HTERT RPE-1 (cell line): ENCODE measurements around the gene CD58.

ENCODE experiments used
- in situ Hi-C: fragments of 300-500 bp; cut with MboI; formaldehyde crosslinking; loops from 4 replicates; pipeline ENCODE4 v1.14.3; 2020; ENCODE audit warnings: low sequenced_read_pairs

CD58 gene

DNA sequence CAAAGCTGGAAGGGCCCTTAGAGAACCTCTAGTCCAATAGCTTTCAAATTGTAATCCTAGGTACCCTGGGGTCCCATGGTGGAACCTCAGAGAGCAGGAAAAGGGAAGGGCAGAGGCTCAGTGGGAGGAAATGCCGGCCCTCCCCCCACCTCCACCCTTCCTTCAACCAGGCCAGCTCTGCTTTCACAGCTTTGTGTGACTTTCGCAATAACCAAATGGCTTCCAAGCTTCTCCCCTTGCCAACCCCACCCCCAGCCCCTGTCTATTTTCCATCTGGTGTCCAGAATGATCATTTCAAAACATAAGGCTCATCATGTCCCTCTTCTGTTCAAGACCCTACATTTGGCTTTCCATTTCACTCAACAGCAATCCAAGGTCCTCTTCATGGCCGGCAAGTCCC, 74.4 kb downstream of the CD58 start:
- in situ Hi-C loops = no loop called here

GRCh38 chr1:116495535-116495934, 75.3 kb downstream of the CD58 start:
- in situ Hi-C loops = no loop called here

GRCh38 chr1:116494745-116495144, 76.1 kb downstream of the CD58 start:
- in situ Hi-C loops = no loop called here

- in situ Hi-C loops = no loop called here
Observed at GRCh38 chr1:116494353-116494692, 76.5 kb downstream of the CD58 start.

- in situ Hi-C loops = no loop called here
Observed at GRCh38 chr1:116493484-116494352, 77.1 kb downstream of the CD58 start.

DNA sequence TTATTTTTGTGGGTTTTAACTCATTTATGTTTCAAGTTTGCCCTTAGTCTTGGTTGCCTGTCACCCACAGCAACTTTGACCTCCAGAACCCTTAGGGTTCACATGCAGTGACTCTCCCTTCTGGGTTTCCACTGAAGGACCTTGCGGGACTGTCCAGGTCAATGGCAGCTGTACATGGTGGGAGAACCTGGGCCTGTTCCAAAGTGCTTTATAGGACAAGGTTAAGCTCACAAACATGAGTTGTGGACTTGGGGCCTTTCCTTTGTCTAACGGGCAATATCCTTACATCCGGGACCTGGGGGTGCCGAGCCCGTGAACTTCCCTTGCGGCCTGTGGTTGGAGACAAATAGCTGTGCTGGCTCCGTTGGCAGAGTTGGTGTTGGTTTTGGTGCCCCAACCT, 77.8 kb downstream of the CD58 start:
- in situ Hi-C loops = no loop called here

GRCh38 chr1:116492358-116492811, 78.4 kb downstream of the CD58 start:
- in situ Hi-C loops = no loop called here

DNA sequence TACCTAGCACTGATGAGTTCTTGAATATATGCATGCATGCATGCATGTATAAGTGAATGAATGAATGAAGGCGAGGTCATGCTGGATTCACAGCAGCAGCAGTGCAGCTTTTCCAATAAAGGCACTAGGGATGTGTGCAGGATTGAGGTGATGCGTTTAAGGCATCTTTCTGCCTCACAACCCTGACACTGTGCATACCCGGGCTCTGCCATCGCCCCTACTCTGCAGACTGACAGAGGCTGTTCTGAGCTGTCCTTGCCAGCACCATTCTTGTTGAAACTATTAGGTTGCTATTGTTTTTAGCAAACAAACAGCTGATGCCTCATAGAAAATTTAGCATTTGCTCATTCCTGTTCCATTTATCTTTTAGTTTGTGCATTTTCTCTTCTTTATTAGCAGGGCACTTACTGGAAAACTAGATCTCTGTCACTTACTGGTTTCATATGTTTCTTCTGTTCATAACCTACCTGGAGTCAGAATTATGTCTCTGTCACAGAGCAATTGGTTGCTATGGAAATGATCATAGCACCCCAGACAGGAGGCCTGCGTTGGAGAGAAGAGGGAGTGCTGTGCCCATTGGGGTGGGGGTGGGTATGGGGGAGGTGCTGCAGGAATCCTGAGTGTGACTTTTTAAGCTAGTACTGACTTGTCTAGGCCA, 79.0 kb downstream of the CD58 start:
- in situ Hi-C loops = no loop called here

DNA sequence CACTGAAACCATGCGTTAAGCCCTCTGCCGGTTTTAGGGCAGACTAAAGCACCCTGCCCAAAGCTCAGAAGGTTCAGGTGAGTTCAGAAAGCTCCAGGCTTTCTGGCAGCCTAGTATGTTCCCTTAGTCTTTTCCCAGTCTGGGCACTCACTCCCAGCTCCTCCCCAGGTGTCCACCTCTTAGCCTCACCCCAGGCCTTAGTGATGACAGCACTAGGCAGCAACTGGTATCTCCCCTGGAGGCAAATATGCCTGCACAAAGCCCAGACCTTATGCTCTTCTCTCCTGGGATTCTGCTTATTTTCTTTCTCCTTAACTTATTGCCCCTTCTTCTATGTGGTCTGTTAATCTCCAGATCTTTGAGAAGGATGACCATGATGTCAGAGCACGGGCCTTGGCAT, 80.2 kb downstream of the CD58 start:
- in situ Hi-C loops = no loop called here

GRCh38 chr1:116489231-116489697, 81.6 kb downstream of the CD58 start:
- in situ Hi-C loops = no loop called here

DNA sequence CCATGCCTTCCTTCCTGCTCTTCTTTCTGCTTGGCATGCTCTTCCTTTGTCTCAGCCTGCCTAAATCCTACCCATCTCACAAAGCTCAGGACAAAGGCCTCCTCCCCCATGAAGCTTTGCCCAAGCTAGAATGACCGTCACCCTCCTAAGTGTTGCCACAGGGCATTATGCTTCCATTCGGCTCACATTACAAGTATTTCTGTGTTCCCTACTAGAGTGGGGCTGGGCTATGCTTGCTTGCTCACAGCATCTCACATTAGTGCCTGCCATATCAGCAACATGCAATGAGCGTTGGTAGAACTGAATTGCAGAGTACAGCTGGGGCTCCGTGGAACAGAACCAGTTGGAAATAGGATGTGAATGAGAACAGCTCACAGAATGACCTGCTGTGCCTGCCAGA, 82.8 kb downstream of the CD58 start:
- in situ Hi-C loops = no loop called here

DNA sequence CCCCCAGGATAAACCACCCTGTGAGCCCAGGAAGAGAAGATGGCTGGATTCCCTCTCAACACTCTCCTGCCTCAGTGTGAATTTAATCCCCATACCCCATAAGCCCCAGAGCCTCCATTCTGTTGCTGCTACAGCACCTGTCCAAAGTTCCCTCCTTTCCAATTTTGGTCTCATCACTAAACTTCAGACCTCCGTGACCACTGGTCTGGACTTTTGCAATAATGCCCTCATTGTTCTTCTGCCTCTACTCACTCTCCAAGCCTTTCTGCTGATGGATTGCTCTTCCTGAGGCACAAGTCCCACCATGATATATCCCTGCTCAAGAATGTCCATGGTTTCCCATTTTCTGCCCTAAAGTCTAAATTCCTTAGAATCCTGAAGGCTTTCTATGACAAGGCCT, 83.2 kb downstream of the CD58 start:
- in situ Hi-C loops = no loop called here

DNA sequence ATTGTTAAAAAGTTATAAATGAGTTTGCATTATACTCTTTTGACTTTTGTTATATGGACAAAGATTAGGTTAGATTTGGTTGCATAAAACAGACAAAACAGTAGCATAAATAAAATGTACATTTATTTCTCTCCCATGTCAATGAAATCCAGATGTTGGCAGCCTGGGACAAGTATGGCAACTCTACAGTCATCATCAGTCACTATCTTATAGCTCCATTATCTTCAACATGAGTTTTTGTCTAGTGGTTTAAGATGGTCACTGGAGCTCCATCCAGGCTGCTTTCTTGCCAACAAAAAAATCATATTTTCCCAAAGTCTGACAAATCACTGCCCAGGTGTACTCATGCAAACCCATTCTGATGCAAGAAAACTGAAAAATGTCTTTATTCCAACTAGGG, 83.8 kb downstream of the CD58 start:
- in situ Hi-C loops = no loop called here

DNA sequence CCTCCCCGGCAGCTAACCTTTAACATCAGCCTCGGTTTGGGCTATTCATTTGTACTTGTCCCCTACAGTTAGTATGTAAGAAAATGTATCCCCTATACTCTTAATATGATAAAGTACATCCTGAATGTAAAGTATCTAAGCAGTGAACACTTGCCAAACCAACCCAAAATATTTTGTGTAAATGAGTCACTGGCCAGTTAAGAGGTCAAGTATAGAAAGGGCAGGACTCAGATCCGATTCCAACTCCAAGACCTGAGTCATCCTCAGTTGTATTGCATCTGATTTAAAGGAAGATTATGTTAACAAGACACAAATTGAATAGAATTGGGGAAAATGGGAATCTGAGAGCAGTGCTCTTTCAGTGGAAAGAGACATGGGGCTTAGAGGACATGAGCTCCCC, 84.4 kb downstream of the CD58 start:
- in situ Hi-C loops = no loop called here

GRCh38 chr1:116485976-116486375, 84.8 kb downstream of the CD58 start:
- in situ Hi-C loops = no loop called here

DNA sequence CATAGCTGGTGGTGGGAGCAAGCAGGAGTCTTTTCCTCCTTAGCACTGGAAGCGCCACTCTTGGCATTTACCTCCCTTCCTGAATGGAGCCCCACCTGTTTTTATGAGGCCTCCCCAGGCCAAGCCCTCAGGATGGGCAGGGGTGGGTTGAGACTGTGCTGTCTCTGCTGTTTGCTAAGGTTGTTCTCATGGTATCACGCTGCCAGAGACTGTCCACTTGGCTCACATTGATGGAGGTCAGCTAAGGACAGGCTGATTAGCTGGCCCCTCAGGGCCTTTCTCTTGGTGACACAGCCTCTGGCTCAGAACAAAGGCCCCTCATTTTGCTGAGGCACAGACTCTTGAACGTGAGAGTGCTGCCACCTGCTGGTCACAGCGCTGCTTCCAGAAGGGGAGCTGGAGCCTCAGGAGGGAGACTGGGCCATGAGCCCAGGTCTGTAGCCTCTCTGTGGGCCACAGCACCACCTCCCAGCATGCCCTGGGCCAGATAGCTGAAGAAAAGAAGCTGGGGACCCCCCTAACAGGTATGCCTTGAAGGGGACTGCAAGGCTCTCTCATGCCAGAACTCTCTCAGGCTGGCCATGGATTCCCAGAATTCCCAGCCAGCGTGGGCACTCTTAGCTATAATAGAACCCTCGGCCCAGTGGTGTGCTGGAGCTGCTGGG, 85.6 kb downstream of the CD58 start:
- in situ Hi-C loops = no loop called here

DNA sequence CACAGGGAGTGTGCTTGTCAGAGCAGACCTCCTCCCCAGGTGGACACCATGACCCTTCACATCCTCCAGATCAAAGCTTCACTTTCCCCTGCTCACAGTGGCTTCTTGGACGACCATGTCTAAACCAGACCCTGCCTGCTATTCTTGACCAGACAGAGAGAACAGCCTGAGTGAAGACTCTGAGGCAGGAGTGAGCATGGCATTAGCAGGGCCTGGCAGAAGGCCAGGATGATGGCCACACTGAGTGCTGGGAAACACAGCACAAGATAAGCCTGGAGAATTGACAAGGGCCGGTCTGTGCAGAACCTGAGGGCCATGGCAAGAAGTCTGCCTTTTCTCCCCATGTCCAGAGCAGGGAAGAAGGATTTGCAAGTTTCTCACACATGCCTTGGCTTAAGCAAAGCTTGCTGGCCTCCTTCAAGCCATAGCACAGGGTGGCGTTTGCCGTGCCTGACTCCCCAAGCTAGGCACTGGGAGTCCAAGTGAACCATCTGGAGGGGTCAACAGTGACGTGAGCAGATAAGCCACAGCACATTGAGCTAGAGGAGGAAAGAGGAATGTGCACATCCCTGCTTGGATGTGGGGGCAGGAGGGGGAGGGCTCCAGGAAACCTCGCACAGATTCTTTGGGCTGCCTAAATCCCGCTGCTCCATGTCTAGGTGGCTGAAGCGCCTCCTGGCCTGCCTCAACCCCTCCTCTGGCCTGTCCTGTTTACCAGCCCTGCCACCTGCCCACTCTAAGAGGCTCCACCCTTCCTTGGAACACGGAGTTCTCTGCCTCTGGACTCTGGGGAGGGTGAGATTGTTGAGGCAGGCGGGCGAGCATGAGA, 87.1 kb downstream of the CD58 start:
- in situ Hi-C loops = no loop called here

DNA sequence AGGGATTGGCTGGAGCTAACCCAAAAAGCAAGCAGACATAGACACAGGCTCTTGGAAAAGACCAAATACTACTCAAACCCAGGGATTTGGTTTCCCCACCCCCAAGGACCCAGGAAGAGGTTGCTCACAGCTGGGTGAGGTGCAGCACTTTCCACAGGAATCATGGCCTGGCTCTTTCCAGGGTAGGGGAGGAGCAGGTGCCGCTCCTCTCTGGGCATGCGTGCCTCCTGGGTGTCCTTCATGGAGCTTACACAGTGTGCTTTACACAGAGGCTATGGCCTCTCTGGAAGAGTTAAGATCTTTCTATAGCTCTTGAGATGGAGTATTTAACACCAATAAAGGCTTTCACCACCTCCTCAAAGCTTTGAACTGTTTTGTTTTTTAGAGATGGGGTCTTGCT, 88.3 kb downstream of the CD58 start:
- in situ Hi-C loops = no loop called here

DNA sequence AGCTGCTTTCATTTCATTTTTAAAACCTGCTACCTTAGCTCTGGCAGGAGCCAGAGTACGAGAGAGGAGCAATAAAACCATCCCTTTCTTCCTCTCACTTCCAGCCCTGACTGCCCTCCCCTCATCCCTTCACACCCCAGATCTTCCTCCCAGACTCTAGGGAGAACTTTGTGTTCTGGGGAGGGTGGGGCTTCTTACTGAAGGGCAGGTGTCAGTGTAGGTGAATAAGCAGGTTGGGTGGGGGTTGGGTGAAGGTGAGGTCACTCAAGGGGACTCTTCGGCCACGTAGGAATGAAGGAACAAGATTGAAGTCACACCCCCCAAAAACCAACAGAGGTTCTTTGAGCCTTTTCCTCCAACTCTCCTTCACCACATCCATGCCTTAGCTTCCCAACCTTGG, 88.9 kb downstream of the CD58 start:
- in situ Hi-C loops = no loop called here

DNA sequence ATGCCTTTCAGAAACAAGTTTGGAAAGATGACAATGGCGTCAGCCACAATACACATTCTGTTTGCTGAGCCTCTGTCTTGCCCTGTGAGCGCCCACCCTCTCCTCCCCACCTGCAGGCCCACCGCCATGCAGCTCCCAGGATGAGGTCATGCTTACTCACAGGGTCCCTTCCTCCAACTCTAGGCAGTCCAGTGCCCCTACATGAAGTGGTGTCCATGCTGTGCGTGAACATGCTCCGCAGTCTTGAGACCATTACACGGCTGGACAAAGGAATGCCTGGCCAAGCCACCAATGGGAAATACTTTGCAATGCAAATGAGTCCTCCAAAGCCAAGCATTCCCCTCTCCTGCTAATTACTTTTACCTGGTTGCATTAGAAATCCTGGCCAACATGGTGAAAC, 92.2 kb downstream of the CD58 start:
- in situ Hi-C loops = no loop called here

DNA sequence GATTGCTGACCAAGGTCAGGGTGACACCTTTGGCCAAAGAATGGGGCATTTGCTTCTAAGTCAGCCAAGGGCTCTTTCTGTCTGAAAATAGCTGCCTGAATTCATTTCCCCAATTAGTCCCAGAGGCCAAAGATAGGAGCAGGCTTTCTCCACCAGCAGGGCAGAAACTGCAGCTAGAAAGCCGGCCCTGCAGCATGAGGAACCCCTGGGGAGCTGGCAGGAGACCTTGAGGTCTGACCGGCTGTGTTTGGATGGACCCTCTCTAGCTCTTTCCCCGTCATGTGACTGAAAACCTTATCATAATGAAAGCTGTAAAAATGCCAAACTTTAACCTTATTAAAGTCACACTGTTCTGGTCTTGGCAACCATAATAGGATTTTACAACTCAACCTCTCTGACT, 93.4 kb downstream of the CD58 start:
- in situ Hi-C loops = no loop called here
